UCSD-AML1 (cell line): ENCODE data around the gene LGALS7.

Experiments used
- DNase-seq: peaks from one replicate; lab custom pipeline; 2025; ENCODE audit not compliant: unreplicated experiment; lab: John Stamatoyannopoulos, UW

LGALS7 gene

GRCh38 chr19:38740932-38741331 is 32.4 kb downstream of the LGALS7 start:
- DNase-seq = no peak

- DNase-seq = no peak
These were observed 33.1 kb downstream of the LGALS7 start for GRCh38 chr19:38740257-38740592.

- no peak for DNase-seq
These were observed 33.7 kb downstream of the LGALS7 start for GRCh38 chr19:38739440-38740256.

- no peak for DNase-seq
These were observed 35.2 kb downstream of the LGALS7 start for GRCh38 chr19:38737921-38738737.

GRCh38 chr19:38737281-38737865 is 35.9 kb downstream of the LGALS7 start:
- DNase-seq = no peak

GRCh38 chr19:38736413-38737280 is 36.7 kb downstream of the LGALS7 start:
- peak; percentile 26 for DNase-seq

- DNase-seq = no peak
These were observed 37.3 kb downstream of the LGALS7 start for GRCh38 chr19:38736036-38736412.

GRCh38 chr19:38735257-38735686 is 38.0 kb downstream of the LGALS7 start:
- DNase-seq = no peak

- peak; percentile 57 for DNase-seq
These were observed 38.7 kb downstream of the LGALS7 start for GRCh38 chr19:38734426-38735256.

- DNase-seq = no peak
These were observed 39.2 kb downstream of the LGALS7 start for GRCh38 chr19:38734176-38734425.

- no peak for DNase-seq
These were observed 39.7 kb downstream of the LGALS7 start for GRCh38 chr19:38733493-38734175.

GRCh38 chr19:38733241-38733492 is 40.1 kb downstream of the LGALS7 start:
- no peak for DNase-seq

- no peak for DNase-seq
These were observed 41.5 kb downstream of the LGALS7 start for GRCh38 chr19:38731654-38732301.

GRCh38 chr19:38730731-38731589 is 42.4 kb downstream of the LGALS7 start:
- no peak for DNase-seq

GRCh38 chr19:38730470-38730730 is 42.9 kb downstream of the LGALS7 start:
- no peak for DNase-seq

GRCh38 chr19:38729653-38730469 is 43.5 kb downstream of the LGALS7 start:
- DNase-seq = peak; percentile 71

GRCh38 chr19:38728752-38729541 is 44.4 kb downstream of the LGALS7 start:
- no peak for DNase-seq
